K562 (cell line): ENCODE results near the gene TMEM181. TPM values are rescaled to one million over a fixed set of nuclear protein-coding genes. Genes with fewer than 3 reads are reported as not detected.

Experiments used
- CBX1 ChIP-seq: sonication (generic); IDR thresholded peaks from 2 replicates; pipeline ENCODE4 v1.6.1; 2016; ENCODE audit warnings: antibody characterized with exemption, low read depth, mild to moderate bottlenecking
- CSDE1 ChIP-seq, 2 experiments: fragments of 450-650 bp; IDR thresholded peaks; 2 replicates each; pipeline ENCODE4 v1.6.1; 2016; ENCODE audit warnings: mild to moderate bottlenecking in 1 of 2
- LEF1 ChIP-seq: fragments of 450-650 bp; IDR thresholded peaks from 2 replicates; pipeline ENCODE4 v1.6.1; 2016; ENCODE audit warnings: mild to moderate bottlenecking
- MGA ChIP-seq: fragments of 450-650 bp; IDR thresholded peaks from 2 replicates; pipeline ENCODE4 v1.6.1; 2016; ENCODE audit warnings: mild to moderate bottlenecking, moderate library complexity
- NKRF ChIP-seq: fragments of 450-650 bp; IDR thresholded peaks from 2 replicates; pipeline ENCODE4 v1.6.1; 2016; ENCODE audit warnings: borderline replicate concordance
- PCBP1 ChIP-seq: fragments of 200-400 bp; formaldehyde crosslinking; IDR thresholded peaks from 2 replicates; pipeline ENCODE4 v1.6.1; 2018; ENCODE audit warnings: mild to moderate bottlenecking, low read depth, low read length; ENCODE audit not compliant: poor library complexity, severe bottlenecking
- RBBP5 ChIP-seq: fragments of 200-600 bp; sonication (generic); IDR thresholded peaks from 2 replicates; pipeline ENCODE4 v1.6.1; 2012; ENCODE audit warnings: borderline replicate concordance, mild to moderate bottlenecking, low read length, control low read depth, inconsistent platforms; ENCODE audit not compliant: insufficient read depth, poor library complexity, severe bottlenecking
- SAFB ChIP-seq: fragments of 200-400 bp; formaldehyde crosslinking; IDR thresholded peaks from 2 replicates; pipeline ENCODE4 v1.6.1; 2017; ENCODE audit warnings: low read depth, low read length, borderline replicate concordance
- SMC3 ChIP-seq: conservative IDR thresholded peaks from 2 replicates; pipeline ENCODE4 v1.6.1; 2011; ENCODE audit warnings: low read depth, low read length, improper control_type of control experiment; ENCODE audit not compliant: insufficient read depth
- ZBTB17 ChIP-seq: fragments of 450-650 bp; formaldehyde crosslinking; IDR thresholded peaks from 2 replicates; pipeline ENCODE4 v1.4.0; 2020; ENCODE audit warnings: mild to moderate bottlenecking
- ZFP1 ChIP-seq: fragments of 450-650 bp; formaldehyde crosslinking; IDR thresholded peaks from 2 replicates; pipeline ENCODE4 v1.4.0; 2020; ENCODE audit warnings: mild to moderate bottlenecking, mixed read lengths
- ZNF583 ChIP-seq: fragments of 250-450 bp; sonication (Bioruptor Pico); IDR thresholded peaks from 2 replicates; pipeline ENCODE4 v1.4.0; 2020
- polyA plus RNA-seq, 8 experiments: library from polyadenylated mRNA; depleted of rRNA in 4 of 8; stranded (reverse) in 5 of 8; unstranded in 3 of 8; fragments of >200 nt; fragmentation: Nextera tagmentation in 2 of 8; fragmentation: Illumina TruSeq in 1 of 8; extraction: Ambion mirVana in 2 of 8; extraction: Trizol in 1 of 8; gene quantifications; 2 replicates each; pipeline versions ENCODE4 v1.2.1 to v1.2.3, GENCODE V29; 2011 to 2014; ENCODE audit warnings: inconsistent platforms in 1 of 8, missing spikeins in 1 of 8
- total RNA-seq, 7 experiments: library from RNA; depleted of rRNA in 6 of 7; stranded (reverse); fragments of >200 nt in 6 of 7; fragmentation: Illumina TruSeq in 2 of 7; extraction: Trizol in 2 of 7; gene quantifications; 2 replicates each; pipeline versions ENCODE4 v1.2.1 to v1.2.3, GENCODE V29; 2011 to 2021; ENCODE audit warnings: low replicate concordance in 1 of 7

Gene TMEM181
- total and polyA plus RNA-seq, 9 of the 15 experiments (the other 6 are each of a cell fraction or from before 2014, with no cell fraction given): 5.6 to 27.2 (median 19.9) TPM

- TF ChIP-seq MGA (peak; percentile 90), ZBTB17 (peak; percentile 72), SMC3 (no peak), SAFB (0 out of 2 replicates have a peak, but pooled peaks have one; percentile 67), PCBP1 (peak; percentile 94), CBX1 (peak; percentile 84; the same call in 1 of the 2 replicates), LEF1 (no peak), ZFP1 (CRISPR knock-in tag) (no peak), RBBP5 (peak; percentile 99), NKRF (peak; percentile 80), ZNF583 (CRISPR knock-in tag) (0 out of 2 replicates have a peak, but pooled peaks have one; percentile 8), CSDE1 (IDR thresholded peaks at IDR 0.05) (peak in 1 of 2 experiments; percentile 38; a peak in 1 of 4 replicates)
Observed at GRCh38 chr6:158644231-158645063, 84.6 kb downstream of the TMEM181 start, which contains the start of gene DYNLT1 (continued).
